ENCODE measurements around the gene SCN7A. TPM values are rescaled to one million over a fixed set of nuclear protein-coding genes. Genes with fewer than 3 reads are reported as not detected.

Gene SCN7A
- total RNA-seq, 1 donor from 2014 or later: 97.1 TPM

DNA sequence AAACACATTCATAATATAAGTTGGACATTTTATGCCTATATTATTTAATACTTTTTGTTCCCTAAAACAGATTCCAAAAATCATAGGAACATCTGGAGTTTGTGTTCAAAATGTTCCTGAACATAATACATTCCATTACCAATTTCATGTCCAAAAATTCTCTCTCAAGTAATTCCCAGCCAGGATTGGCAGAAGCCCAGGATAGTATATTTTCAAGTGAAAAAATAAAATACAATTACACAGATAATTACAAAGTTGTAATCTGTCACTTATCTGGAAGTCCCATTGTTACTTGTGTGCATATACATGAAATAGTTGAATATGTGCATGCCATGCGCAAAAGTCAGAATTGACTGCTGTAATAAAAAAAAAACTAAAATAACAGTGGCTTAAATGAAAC lies 5.2 kb upstream of the SCN7A start:
- TF ChIP-seq, protein P1, sequence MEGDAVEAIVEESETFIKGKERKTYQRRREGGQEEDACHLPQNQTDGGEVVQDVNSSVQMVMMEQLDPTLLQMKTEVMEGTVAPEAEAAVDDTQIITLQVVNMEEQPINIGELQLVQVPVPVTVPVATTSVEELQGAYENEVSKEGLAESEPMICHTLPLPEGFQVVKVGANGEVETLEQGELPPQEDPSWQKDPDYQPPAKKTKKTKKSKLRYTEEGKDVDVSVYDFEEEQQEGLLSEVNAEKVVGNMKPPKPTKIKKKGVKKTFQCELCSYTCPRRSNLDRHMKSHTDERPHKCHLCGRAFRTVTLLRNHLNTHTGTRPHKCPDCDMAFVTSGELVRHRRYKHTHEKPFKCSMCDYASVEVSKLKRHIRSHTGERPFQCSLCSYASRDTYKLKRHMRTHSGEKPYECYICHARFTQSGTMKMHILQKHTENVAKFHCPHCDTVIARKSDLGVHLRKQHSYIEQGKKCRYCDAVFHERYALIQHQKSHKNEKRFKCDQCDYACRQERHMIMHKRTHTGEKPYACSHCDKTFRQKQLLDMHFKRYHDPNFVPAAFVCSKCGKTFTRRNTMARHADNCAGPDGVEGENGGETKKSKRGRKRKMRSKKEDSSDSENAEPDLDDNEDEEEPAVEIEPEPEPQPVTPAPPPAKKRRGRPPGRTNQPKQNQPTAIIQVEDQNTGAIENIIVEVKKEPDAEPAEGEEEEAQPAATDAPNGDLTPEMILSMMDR (IDR thresholded peaks at IDR 0.05): no peak
- Histone ChIP-seq H3K27ac (no peak overlapping the region), H3K27me3 (no peaks in the 10 kb centered on the region), H3K4me1 (no peaks in the 10 kb centered on the region), H3K9me3 (no peaks in the 10 kb centered on the region), H3K36me3 (no peaks in the 10 kb centered on the region), H3K4me3 (no peak overlapping the region)
- ATAC-seq (no peak), DNase-seq (no peak)
- intact Hi-C loops (cut with DNase I): no loop called here

DNA sequence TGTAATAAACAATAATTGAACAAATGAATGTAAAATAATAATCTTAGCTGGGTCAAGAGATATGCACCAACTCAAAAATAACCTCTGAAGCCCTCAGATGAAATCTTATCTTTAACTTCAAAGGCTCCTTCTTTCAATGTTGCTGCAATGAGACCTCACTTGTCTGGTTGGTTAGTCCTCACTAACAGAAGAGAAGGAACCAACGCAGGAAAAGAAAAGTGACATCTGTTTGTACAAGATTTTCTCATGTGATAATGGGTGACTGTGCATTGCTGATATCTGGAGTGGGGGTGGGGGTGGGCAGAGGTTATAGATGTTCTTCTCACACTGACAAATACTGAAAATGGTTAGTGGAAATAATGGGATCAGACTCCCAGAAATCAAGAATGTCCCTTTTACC lies 2.6 kb downstream of the SCN7A start:
- Histone ChIP-seq H3K4me3 (peak overlapping the region; percentile 52), H3K27ac (no peak overlapping the region)
- intact Hi-C loops (cut with DNase I): no loop called here

DNA sequence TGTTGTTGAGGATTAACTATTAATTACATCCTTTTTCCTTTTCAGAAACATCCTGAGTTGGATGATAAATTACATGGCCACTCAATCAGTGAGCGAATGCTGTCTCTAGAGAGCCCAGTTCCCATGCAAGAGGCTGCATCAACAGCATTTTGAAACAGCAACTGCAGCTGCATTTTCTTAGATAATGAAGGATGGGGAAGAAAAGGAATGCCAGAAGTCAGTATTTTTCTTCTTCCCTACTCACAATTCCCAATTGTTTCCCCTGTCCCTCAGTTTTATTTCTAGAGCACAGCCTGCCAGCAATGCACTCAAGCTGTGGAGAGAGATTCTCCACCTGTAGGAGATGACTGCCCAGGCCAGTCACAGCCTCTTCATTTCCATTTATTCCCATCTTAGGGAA lies 6.9 kb downstream of the SCN7A start:
- Histone ChIP-seq H3K27me3 (no peaks in the 10 kb centered on the region), H3K9me3 (no peaks in the 10 kb centered on the region), H3K36me3 (no peaks in the 10 kb centered on the region), H3K27ac (no peak overlapping the region), H3K4me1 (no peaks in the 10 kb centered on the region), H3K4me3 (no peak overlapping the region)
- TF ChIP-seq, protein P1 (IDR thresholded peaks at IDR 0.05): no peak
- intact Hi-C loops (cut with DNase I): no loop called here
- ATAC-seq: no peak
- DNase-seq: no peak

More for the DNA sequence above, 2.6 kb downstream of the SCN7A start:
- TF ChIP-seq, protein P1 (IDR thresholded peaks at IDR 0.05): no peak
- ATAC-seq (no peak), DNase-seq (no peak)
- Histone ChIP-seq H3K9me3 (no peaks in the 10 kb centered on the region), H3K4me1 (no peaks in the 10 kb centered on the region), H3K36me3 (no peaks in the 10 kb centered on the region), H3K27me3 (no peaks in the 10 kb centered on the region)

DNA sequence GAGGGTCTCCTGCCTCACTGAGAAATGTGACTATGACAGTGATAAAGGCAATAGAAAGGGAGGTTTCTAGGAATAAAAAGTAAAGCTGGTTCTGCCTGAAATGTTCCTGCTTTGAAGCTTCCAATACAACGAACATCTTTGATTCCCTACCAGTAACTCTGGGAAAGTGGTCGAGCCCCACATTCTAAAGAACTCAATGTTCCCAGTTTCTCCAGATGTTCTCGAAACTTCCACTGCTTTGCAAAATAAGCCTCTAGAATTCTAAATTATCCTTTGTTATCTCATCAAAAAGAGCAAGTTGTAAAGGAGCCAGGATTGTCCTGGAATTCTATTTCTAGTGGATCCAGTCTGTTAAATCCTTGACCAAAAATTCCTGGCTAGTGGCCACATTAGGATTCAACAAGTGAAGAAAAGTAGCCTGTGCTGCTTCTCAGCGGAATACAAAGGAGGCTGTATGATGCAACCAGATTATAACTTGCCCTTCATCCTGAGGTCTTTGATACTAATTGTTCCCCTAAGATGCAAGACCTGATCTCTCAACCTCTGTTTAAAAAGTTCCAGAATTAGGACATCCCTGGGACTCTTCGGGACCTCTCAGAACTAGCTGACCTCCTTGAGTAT lies 8.4 kb downstream of the SCN7A start:
- Histone ChIP-seq H3K4me1 (no peaks in the 10 kb centered on the region), H3K4me3 (no peak overlapping the region), H3K36me3 (no peaks in the 10 kb centered on the region), H3K27me3 (no peaks in the 10 kb centered on the region), H3K27ac (peak overlapping the region; percentile 64), H3K9me3 (no peaks in the 10 kb centered on the region)
- TF ChIP-seq, protein P1 (IDR thresholded peaks at IDR 0.05): no peak
- ATAC-seq: no peak
- intact Hi-C loops (cut with DNase I): no loop called here
- DNase-seq: no peak

DNA sequence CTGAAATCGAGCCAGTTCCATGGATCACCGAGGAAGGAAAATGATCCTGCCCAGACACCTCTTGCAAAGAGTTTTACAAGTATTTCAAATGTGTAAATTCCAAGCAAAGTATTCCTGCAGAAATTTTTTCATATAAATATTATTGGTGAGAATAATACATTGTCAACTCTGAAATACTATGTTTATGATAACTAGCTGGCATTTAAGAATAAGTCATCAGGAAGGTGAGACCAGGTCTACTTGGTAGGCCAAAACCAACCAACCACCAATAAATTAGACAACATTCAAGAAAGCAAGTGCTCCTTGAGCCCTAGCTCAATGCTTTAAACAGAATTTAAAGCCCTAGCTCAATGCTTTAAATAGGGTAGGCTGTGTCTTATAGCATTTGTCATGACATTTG lies 21.7 kb downstream of the SCN7A start:
- no peak for ATAC-seq
- intact Hi-C loops (cut with DNase I): no loop called here
- no peak overlapping the region for H3K4me3 ChIP-seq
- no peaks in the 10 kb centered on the region for H3K36me3 ChIP-seq
- no peak overlapping the region for H3K27ac ChIP-seq
- TF ChIP-seq, protein P1 (IDR thresholded peaks at IDR 0.05): no peak
- H3K27me3 ChIP-seq: no peaks in the 10 kb centered on the region
- no peaks in the 10 kb centered on the region for H3K4me1 ChIP-seq
- DNase-seq: no peak
- no peaks in the 10 kb centered on the region for H3K9me3 ChIP-seq

All from upper lobe of right lung (tissue), 1 donor.